GM23338 (cell line): ENCODE measurements around the gene PUS1. TPM values are rescaled to one million over a fixed set of nuclear protein-coding genes. Genes with fewer than 3 reads are reported as not detected.

ENCODE experiments used
- ATAC-seq: fragments of 200-7000 bp; cut with Tn5 transposase; 3 replicates; pipeline ENCODE4 v1.9.1; 2020
- DNase-seq: peaks from one replicate; pipeline ENCODE4 v3.0.0-alpha.2; 2015; ENCODE audit warnings: low spot score
- H2AFZ ChIP-seq: fragments of 200-600 bp; sonication (generic); 2 replicates; pipeline ENCODE4 v1.8.0; 2016; ENCODE audit warnings: antibody characterized with exemption, mild to moderate bottlenecking, moderate library complexity
- H3F3A ChIP-seq: fragments of 200-600 bp; sonication (generic); replicated peaks from 2 replicates; pipeline ENCODE4 v1.8.0; 2017; ENCODE audit warnings: antibody characterized with exemption, mixed run types, low read depth
- H3K27ac ChIP-seq: fragments of 200-600 bp; sonication (generic); 2 replicates; pipeline ENCODE4 v1.6.1; 2016; ENCODE audit warnings: low read depth
- H3K27me3 ChIP-seq: fragments of 200-600 bp; sonication (generic); 2 replicates; pipeline ENCODE4 v1.8.0; 2016; ENCODE audit warnings: mild to moderate bottlenecking, mixed run types, moderate library complexity; ENCODE audit not compliant: insufficient read depth
- H3K36me3 ChIP-seq: fragments of 200-600 bp; sonication (generic); 2 replicates; pipeline ENCODE4 v1.8.0; 2016; ENCODE audit warnings: mild to moderate bottlenecking; ENCODE audit not compliant: insufficient read depth
- H3K4me1 ChIP-seq: fragments of 200-600 bp; sonication (generic); 2 replicates; pipeline ENCODE4 v1.8.0; 2016; ENCODE audit warnings: mild to moderate bottlenecking, moderate library complexity; ENCODE audit not compliant: insufficient read depth
- H3K4me2 ChIP-seq: fragments of 200-600 bp; sonication (generic); 2 replicates; pipeline ENCODE4 v1.7.1; 2017; ENCODE audit warnings: mixed run types
- H3K4me3 ChIP-seq: fragments of 200-600 bp; sonication (generic); 2 replicates; pipeline ENCODE4 v1.6.1; 2016; ENCODE audit warnings: mixed run types
- H3K79me2 ChIP-seq: fragments of 200-600 bp; sonication (generic); replicated peaks from 2 replicates; pipeline ENCODE4 v1.8.0; 2017; ENCODE audit warnings: mild to moderate bottlenecking; ENCODE audit not compliant: insufficient read depth
- H3K9me2 ChIP-seq: fragments of 200-600 bp; sonication (generic); 2 replicates; pipeline ENCODE4 v1.8.0; 2017; ENCODE audit not compliant: insufficient read depth
- H4K20me1 ChIP-seq: fragments of 200-600 bp; sonication (generic); replicated peaks from 2 replicates; pipeline ENCODE4 v1.8.0; 2017; ENCODE audit warnings: mild to moderate bottlenecking; ENCODE audit not compliant: insufficient read depth
- H3K27ac Mint-ChIP-seq: 2 replicates; pipeline ENCODE4 v1.8.0; 2020; ENCODE audit warnings: inconsistent platforms, mild to moderate bottlenecking, moderate library complexity, mixed read lengths
- H3K27me3 Mint-ChIP-seq: 3 replicates; pipeline ENCODE4 v1.8.0; 2022; ENCODE audit warnings: low read depth, mild to moderate bottlenecking, moderate library complexity, mixed read lengths, inconsistent platforms; ENCODE audit not compliant: insufficient read depth, poor library complexity
- H3K36me3 Mint-ChIP-seq: 3 replicates; pipeline ENCODE4 v1.8.0; 2021; ENCODE audit warnings: low read depth, mild to moderate bottlenecking, inconsistent platforms, moderate library complexity, mixed read lengths
- H3K4me1 Mint-ChIP-seq: 3 replicates; pipeline ENCODE4 v1.8.0; 2020; ENCODE audit warnings: mild to moderate bottlenecking, inconsistent platforms, mixed read lengths
- H3K4me3 Mint-ChIP-seq: 3 replicates; pipeline ENCODE4 v1.8.0; 2021; ENCODE audit warnings: moderate library complexity, mild to moderate bottlenecking, inconsistent platforms, mixed read lengths
- H3K9me3 Mint-ChIP-seq: 3 replicates; pipeline ENCODE4 v1.8.0; 2020; ENCODE audit warnings: moderate library complexity, mild to moderate bottlenecking, inconsistent platforms, mixed read lengths
- ETS1 ChIP-seq: IDR thresholded peaks from 2 replicates; pipeline ENCODE4 v1.6.1; 2016; ENCODE audit warnings: antibody characterized with exemption
- EZH2 ChIP-seq: fragments of 200-600 bp; sonication (generic); IDR thresholded peaks from one replicate; pipeline ENCODE4 v1.8.0; 2017; ENCODE audit warnings: antibody characterized with exemption, mild to moderate bottlenecking, low read depth; ENCODE audit not compliant: unreplicated experiment
- EZH2phosphoT487 ChIP-seq: fragments of 200-600 bp; sonication (generic); IDR thresholded peaks from one replicate; pipeline ENCODE4 v1.8.1; 2018; ENCODE audit warnings: antibody characterized with exemption; ENCODE audit not compliant: unreplicated experiment
- JUNB ChIP-seq: IDR thresholded peaks from one replicate; pipeline ENCODE4 v1.6.1; 2016; ENCODE audit warnings: antibody characterized with exemption; ENCODE audit not compliant: unreplicated experiment
- NANOG ChIP-seq: IDR thresholded peaks from 2 replicates; pipeline ENCODE4 v1.6.1; 2016; ENCODE audit warnings: antibody characterized with exemption, borderline replicate concordance
- POLR2AphosphoS5 ChIP-seq: IDR thresholded peaks from 2 replicates; pipeline ENCODE4 v1.6.1; 2016; ENCODE audit warnings: antibody characterized with exemption, low read depth
- STAT1 ChIP-seq: IDR thresholded peaks from one replicate; pipeline ENCODE4 v1.6.1; 2016; ENCODE audit warnings: antibody characterized with exemption; ENCODE audit not compliant: unreplicated experiment
- ZNF462 ChIP-seq: fragments of 250-450 bp; sonication (Bioruptor Pico); IDR thresholded peaks from 2 replicates; pipeline ENCODE4 v1.5.0; 2020; ENCODE audit warnings: mild to moderate bottlenecking, moderate library complexity
- polyA plus RNA-seq: library from polyadenylated mRNA; unstranded; fragments of >200 nt; fragmentation: Nextera tagmentation; extraction: Ambion mirVana; gene quantifications from 2 replicates; pipeline ENCODE4 v1.2.1, GENCODE V29; 2016
- total RNA-seq: library from RNA; depleted of rRNA; stranded (reverse); fragments of >200 nt; shearing (Covaris generic); gene quantifications from 2 replicates; pipeline ENCODE4 v1.2.3, GENCODE V29; 2014

The PUS1 gene
- total and polyA plus RNA-seq, 2 experiments from 2014 or later = 52.4 to 73.0 TPM

- Histone ChIP-seq H3K4me1 (peaks cover 8% of the 10 kb centered on the region), H3F3A (peaks cover 21% of the 10 kb centered on the region), H3K27ac (no peak overlapping the region), H3K36me3 (peaks cover 29% of the 10 kb centered on the region), H3K27me3 (no peaks in the 10 kb centered on the region), H3K9me2 (no peaks in the 10 kb centered on the region), H3K4me2 (no peak overlapping the region), H3K79me2 (no peaks in the 10 kb centered on the region; the same call in 1 of the 2 replicates), H2AFZ (no peak overlapping the region), H4K20me1 (0 out of 2 replicates have a peak, but pooled peaks cover 5% of the 10 kb centered on the region), H3K4me3 (no peak overlapping the region)
- Mint-ChIP-seq H3K27me3 (peaks cover 11% of the 10 kb centered on the region), H3K9me3 (peaks cover 4% of the 10 kb centered on the region; the same call in 2 of the 3 replicates), H3K4me1 (peaks cover 6% of the 10 kb centered on the region), H3K27ac (no peak overlapping the region), H3K4me3 (no peak overlapping the region), H3K36me3 (peaks cover 67% of the 10 kb centered on the region)
- ATAC-seq (no peak), DNase-seq (no peak)
- TF ChIP-seq ZNF462 (CRISPR knock-in tag) = no peak
- TF ChIP-seq ETS1 = no peak
- no peak for TF ChIP-seq NANOG
- TF ChIP-seq EZH2 = no peak
- no peak for TF ChIP-seq POLR2AphosphoS5
- no peak for TF ChIP-seq STAT1
- TF ChIP-seq JUNB = no peak
- no peak for TF ChIP-seq EZH2phosphoT487
Measured at GRCh38 chr12:131943876-131944275, 14.8 kb downstream of the PUS1 start.
